GM12872 (cell line): Measurements from ENCODE around the gene FCER2.

Source experiments
- TF ChIP-seq, protein P1 (sequence below): IDR thresholded peaks from 3 replicates; pipeline ENCODE4 v1.5.1; 2011; ENCODE audit warnings: low read depth, mild to moderate bottlenecking, low read length, moderate library complexity; ENCODE audit not compliant: insufficient read depth

FCER2 gene

DNA sequence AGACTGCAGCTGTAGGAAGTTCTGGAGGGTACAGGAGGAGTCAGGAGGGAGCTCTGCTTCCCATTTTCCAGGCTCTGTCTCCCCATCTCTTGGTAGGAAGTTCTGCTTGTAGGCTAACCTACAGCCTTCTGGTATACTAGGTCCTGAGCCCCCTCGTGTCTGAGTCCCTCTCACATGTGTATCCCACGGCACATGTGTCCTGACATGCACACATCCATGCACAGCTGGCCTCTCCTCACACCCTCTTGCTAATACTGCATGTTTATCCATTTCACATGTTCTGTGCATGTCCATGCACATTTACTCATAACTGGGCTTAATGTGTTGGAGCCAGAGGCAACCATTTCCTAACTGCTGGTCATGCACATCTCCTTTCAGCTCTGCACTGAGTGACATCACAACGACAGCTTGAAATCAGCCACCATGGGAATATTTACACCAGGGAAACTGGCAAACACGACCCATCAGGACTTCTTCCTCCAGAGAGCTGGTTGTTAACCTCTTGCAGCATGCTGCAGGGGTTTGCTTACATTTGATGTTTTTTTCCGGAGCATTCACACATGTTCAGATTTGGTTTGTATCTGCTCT is 42.4 kb upstream of the FCER2 start:
- TF ChIP-seq, protein P1, sequence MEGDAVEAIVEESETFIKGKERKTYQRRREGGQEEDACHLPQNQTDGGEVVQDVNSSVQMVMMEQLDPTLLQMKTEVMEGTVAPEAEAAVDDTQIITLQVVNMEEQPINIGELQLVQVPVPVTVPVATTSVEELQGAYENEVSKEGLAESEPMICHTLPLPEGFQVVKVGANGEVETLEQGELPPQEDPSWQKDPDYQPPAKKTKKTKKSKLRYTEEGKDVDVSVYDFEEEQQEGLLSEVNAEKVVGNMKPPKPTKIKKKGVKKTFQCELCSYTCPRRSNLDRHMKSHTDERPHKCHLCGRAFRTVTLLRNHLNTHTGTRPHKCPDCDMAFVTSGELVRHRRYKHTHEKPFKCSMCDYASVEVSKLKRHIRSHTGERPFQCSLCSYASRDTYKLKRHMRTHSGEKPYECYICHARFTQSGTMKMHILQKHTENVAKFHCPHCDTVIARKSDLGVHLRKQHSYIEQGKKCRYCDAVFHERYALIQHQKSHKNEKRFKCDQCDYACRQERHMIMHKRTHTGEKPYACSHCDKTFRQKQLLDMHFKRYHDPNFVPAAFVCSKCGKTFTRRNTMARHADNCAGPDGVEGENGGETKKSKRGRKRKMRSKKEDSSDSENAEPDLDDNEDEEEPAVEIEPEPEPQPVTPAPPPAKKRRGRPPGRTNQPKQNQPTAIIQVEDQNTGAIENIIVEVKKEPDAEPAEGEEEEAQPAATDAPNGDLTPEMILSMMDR: no peak

DNA sequence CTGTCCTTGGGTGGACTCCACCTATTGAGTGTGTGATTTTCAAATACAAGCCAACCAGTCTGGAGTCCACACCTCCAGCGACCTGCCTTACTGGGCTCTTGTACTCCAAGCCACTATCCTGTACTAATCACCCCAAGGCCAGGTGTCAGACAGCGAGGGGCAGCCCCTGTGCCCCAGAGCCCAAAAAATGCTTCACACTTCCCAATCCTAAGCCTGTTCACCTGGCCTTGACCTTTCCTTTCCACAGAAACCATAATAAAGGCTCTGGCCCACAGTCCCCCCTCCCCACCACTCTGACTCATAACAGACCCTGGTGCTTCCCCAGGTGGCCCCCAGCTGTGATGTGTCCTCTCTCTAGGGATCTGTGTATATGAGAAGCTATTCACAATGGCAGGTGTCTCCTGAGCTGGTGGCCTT is 41.5 kb upstream of the FCER2 start:
- TF ChIP-seq, protein P1: no peak

DNA sequence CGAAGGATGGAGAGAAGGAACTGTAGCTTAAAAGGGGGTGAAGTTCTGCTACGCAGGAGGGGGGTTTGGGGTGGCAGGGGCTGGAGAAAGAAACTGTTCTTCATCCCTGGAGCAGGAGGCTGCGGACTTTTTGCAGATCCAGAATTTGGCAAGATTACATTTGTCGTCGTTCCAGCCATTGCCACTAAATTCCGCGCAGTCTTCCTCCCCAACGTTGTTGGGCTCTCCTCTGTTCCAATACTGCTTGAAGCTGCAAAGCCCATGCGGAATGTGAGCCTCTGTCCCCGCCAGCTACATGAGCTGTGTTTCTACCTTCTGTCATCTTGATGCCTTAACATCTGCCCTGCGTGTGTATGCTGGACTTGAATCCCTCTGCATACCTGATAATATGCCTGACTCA is 41.1 kb upstream of the FCER2 start:
- TF ChIP-seq, protein P1: no peak

DNA sequence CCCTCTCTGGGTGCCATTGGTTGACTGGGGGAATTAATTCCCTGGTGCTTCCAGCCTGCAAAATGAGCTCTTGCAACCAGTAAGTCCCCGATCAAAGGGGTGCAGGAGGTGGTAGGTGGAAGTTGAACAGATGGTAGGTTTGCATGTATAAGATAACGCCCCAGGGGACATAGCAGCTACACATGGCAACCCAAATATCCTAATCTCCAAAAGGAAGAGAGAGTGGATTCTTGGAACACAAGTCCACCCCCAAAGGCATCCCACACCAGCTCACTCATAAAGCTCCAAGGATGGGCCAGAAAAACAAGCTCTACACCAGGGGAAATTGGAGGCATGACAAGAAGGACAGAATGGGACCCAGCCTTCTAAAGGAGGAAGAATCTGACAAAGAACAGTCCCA is 40.6 kb upstream of the FCER2 start:
- TF ChIP-seq, protein P1: no peak

DNA sequence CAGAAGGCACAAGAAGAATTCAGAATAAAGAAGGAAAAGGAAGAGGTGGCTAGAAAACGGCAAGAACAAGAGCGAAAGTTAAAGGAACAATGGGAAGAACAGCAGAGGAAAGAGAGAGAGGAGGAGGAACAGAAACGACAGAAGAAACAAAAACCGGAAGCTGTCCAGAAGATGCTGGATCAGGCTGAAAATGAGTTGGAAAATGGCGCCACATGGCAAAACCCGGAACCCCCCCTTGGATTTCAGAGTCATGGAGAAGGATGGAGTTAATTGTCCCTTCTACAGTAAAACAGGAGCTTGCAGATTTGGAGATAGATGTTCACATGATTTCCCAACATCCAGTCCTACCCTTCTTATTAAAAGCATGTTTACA is 38.7 kb upstream of the FCER2 start:
- TF ChIP-seq, protein P1: no peak

DNA sequence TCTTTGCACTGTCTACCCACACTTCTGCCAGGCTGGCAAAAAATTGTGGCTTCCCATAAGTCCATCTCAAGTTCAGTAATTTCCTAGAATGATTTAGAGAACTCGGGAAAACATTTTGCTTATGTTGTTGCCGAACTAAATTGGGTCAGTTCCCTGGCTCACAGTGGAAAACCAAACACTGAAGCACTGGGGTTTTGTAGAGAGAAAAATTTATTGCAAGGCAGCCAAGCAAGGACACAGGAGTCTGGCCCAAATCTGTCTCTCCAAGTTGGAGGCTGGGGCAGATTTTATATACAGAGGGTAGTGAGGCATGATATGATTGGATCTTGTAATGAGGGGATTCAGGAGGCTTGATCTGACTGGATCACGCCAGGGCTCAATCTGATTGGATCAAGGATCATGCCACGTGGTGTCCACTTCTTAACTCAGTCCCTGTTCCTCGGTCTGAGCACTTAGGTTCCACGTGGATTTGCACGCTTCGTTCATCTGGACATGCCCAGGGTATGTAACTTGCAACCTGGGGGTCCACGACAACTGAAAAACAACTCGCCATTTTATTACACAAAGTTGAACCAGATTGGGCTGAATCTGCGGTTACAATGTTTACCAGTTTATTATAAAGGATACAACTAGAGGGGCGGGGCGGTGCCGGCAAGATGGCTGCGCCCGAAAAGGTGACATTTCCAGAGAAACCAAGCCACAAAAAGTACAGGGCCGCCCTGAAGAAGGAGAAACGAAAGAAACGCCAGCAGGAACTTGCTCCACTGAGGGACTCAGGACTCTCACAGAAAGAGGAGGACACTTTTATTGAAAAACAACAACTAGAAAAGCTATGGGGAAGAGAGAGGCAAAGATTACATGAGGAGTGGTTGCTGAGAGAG is 38.1 kb upstream of the FCER2 start:
- TF ChIP-seq, protein P1: no peak

DNA sequence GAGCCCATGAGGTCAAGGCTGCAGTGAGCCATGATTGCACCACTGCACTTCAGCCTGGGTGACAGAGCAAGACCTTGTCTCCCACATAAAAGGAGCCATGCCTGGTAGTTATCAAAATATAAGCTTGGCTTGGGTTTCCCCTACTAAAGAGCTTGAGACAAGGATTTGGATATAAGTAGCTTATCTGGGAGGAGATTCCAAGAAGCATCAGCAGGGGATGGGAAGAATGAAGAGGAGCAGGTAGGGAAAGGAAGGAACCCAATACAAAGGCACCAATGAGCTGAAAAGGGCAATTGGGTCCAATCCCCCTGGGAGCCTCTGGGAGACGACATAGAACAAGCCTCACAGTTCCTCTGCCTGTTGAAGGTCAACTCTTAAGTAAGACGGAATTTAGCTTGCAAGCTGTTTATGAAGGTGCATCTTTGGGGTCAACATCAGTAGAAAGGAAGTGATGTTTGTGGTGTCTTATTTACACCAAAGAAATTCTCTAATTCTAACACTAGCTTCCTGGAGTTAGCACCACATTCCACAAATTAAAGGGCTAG is 37.4 kb upstream of the FCER2 start:
- TF ChIP-seq, protein P1: no peak
